Caki2 (cell line): Measurements from ENCODE around the gene MAD1L1. TPM values are rescaled to one million over a fixed set of nuclear protein-coding genes. Genes with fewer than 3 reads are reported as not detected.

ENCODE experiments used
- DNase-seq: peaks from one replicate; pipeline ENCODE4 v3.0.0-alpha.2; 2015; ENCODE audit warnings: low read depth
- in situ Hi-C: cut with HindIII; loops from 2 replicates; pipeline ENCODE4 v1.10.0; 2016; ENCODE audit warnings: low sequenced_read_pairs, low pct_unique_long_range_greater_than_20kb, mixed read lengths
- total RNA-seq: library from RNA; depleted of rRNA; stranded (reverse); fragments of >200 nt; shearing (Covaris generic); gene quantifications from 2 replicates; pipeline ENCODE4 v1.2.3, GENCODE V29; 2014; ENCODE audit warnings: low replicate concordance

The MAD1L1 gene
- total RNA-seq, 1 experiment from 2014 or later, result 123 TPM

GRCh38 chr7:1916601-1916970 lies 316.2 kb downstream of the MAD1L1 start:
- in situ Hi-C loops, result no loop called here
- no peak for DNase-seq

DNA sequence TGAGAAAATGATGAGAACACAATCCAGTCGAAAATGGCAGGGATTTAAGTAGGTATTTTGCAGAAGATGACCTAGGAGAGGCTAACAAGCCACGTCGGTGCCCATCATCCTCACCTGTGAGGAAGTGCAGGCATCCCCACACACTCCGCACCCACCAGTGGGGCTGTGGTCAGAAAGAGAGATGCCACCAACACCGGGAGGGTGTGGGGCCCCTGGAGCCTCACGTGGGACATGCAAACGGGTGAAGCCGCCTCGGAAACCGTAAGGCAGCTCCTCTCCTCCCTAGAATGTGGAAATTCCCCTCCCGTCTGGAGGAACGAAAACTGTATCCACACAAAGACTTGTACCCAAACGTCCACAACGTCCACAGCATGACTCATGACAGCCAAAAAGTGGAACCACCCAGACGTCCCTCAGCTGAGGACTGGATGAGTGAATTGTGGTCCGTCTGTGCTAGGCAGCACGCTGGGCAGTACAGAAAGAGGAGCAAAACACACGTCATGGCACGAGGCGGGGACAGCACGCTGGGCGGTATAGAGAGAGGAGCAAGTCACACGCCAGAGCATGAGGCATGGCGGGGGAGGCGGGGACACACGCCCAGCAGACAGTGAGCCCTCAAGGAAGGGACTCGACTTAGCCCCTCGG lies 316.7 kb downstream of the MAD1L1 start:
- in situ Hi-C loops, result no loop called here
- no peak for DNase-seq

DNA sequence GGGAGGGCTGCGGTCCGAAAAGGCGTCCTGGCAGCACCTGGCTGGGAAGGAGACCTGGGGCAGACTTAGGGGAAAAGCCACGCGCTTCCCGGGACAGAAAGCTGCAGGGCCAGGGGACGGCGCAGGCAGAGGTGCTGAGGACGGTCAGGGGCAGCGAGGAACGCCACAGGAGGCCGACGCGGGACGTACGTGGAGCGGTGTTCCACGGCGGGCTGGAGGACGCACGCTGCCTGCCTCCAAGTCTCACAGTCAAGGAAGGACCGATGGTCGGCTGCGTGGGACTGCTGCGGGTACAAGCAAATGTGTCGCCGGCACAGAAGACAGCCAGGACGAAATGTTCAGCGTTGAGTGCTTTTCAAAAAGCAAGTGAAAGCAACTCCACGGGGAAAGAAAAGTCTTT lies 317.4 kb downstream of the MAD1L1 start:
- DNase-seq, result no peak
- in situ Hi-C loops, result no loop called here

DNA sequence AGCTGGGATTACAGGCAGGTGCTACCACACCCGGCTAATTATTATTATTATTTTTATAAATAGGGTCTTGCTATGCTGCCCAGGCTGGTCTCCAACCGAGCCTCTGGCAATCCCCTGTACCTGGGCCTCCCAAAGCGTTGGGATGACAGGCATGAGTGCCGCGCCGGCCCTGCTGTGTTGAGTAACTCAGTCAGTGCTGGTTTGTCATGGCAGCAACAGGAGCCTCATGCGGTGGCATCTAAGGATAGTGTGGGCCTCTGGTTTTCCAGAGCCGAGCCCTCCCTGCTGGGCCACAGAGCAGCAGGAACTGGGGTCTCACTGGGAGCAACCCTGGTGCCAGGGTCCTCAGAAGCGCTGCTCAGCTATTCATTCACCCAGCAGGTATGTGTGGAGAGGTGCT lies 318.0 kb downstream of the MAD1L1 start:
- in situ Hi-C loops, result no loop called here
- no peak for DNase-seq

DNA sequence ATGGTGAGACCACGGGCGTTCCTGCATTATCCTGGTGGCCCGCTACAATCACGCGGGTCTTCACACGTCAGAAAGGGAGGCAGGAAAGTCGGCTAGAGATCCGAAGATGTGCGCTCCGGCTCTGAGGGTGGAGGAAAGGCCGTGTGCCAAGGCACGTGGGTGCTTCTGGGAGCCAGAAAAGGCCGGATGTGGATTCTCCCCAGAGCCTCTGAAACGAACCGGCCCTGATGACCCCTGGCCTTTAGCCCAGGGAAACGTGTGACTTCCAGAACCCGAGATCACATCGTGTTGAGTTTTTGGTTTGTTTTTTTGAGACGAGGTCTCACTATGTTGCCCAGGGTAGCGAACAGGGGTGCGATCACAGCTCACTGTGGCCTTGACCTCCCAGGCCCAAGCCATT lies 318.4 kb downstream of the MAD1L1 start:
- DNase-seq, result no peak
- in situ Hi-C loops, result no loop called here

DNA sequence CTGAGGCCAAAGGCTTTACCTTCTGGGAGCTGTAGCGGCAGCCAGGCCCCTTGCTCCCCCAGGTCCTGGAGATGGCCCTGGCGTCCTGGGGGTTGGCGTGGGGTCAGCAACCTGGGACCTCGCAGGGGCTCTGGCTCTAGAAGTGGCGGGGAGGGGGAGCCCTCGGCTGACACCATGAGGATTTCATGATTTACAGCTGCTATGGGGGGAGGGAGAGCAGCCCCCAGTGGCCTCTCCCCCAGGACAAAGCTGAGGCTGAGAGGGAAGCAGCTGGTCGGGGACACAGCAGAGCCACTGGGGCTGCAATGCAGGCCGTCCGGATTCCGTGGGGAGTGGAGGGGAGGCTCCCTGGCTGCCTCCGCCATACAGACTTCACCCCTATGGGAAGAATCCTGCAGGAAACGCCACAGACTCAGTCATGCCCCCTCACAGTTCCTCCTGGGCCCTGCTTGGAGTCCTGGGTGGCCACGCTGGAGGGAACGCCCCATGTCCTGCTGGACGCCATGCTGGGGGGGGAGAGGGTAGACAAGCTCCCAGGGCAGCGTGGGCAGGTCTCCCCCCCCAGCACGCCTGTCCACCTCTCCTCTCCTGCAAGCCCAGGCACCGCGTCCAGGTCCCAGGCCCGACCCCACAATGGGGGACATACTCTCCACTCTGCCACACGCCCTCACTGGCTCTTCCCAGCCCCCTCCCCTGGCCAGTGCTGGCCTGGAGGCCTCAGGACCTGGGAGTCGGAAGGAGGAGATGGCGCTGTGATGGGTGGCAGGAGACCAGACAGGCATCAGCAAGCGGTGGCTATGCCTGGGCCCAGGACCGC lies 319.1 kb downstream of the MAD1L1 start:
- no peak for DNase-seq
- in situ Hi-C loops, result no loop called here

- no peak for DNase-seq
- in situ Hi-C loops, result no loop called here
Measured at GRCh38 chr7:1912593-1913465, 319.9 kb downstream of the MAD1L1 start.

GRCh38 chr7:1911571-1911970 lies 321.2 kb downstream of the MAD1L1 start:
- no peak for DNase-seq
- in situ Hi-C loops, result no loop called here

DNA sequence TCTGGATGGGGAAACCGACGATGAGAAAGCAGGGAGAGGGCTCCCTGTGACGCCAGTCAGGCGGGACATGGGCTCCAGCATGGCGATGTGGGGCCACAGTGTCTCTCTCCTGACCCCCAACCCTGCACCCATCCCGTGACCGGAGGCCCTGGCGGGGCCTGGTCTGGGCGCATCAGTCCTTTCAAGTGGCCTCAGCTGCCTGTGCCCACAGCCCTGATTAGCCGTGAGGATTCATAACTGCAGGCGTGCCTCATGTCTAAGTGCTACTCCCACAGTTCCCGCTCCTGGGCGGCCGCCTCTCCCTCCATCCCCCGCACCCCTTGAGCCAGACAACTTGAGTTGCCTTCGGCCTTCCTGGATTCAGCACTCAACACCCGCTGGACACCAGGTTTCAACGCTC lies 321.9 kb downstream of the MAD1L1 start:
- in situ Hi-C loops, result no loop called here
- no peak for DNase-seq

DNA sequence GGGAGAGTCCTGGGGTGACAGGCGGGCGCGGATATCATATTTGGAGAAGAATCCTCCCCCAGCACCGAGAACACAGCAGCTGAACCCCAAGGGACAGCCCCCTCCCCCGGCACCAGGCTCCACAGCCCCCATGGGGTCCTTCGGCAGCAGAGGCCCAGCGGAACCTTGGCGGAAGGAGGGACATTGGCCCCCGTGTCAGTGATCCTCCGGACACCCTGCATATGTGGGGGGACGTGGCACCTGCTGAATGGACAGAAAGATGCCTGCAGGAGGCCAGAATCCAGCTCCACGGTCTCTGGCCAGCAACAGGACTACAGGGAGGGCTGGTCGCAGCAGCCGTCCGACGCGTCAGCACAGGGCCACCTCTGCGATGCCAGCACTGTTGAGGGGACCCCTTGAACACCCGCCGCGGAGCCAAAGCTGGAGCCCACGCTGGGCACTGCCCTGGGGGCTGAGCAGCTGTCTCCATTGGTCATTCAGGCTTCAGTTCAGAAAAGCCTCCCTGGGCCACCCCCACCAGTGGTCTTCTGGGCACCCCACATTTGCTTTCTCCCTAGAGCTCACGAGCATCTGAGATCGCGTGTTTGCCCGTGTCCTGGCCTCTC lies 322.6 kb downstream of the MAD1L1 start:
- no peak for DNase-seq
- in situ Hi-C loops, result no loop called here

- DNase-seq, result no peak
- in situ Hi-C loops, result no loop called here
Measured at GRCh38 chr7:1909476-1909875, 323.3 kb downstream of the MAD1L1 start.

DNA sequence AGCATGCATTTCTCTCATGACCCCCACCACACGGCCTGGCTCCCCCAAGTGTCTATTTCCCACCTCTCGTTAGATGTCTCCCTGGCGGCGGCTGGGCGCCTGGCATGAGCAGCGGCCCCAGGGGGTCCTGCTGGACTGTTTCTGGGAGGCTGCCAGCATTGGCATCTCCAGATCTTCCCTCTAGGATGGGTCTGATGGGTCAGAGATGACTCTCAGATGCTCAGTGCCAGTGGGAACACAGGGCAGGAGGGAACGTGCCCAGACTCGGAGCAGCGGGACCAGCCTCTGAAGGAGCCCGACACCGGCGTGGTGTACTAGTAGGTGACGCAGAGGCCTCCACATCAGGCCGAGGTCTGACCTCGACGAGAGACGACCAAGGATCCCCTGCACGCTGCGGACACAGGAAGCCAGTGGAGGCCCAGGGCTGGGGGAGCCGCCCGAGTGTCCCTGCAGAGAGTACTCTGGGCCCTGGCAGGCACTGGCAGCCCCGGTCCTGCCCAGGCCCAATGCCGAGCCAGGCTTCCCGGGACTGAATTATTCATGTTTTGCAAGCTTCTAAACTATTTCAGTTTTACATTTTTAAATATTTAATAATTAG lies 323.8 kb downstream of the MAD1L1 start:
- no peak for DNase-seq
- in situ Hi-C loops, result no loop called here

GRCh38 chr7:1907751-1908365 lies 324.9 kb downstream of the MAD1L1 start:
- in situ Hi-C loops, result no loop called here
- no peak for DNase-seq

DNA sequence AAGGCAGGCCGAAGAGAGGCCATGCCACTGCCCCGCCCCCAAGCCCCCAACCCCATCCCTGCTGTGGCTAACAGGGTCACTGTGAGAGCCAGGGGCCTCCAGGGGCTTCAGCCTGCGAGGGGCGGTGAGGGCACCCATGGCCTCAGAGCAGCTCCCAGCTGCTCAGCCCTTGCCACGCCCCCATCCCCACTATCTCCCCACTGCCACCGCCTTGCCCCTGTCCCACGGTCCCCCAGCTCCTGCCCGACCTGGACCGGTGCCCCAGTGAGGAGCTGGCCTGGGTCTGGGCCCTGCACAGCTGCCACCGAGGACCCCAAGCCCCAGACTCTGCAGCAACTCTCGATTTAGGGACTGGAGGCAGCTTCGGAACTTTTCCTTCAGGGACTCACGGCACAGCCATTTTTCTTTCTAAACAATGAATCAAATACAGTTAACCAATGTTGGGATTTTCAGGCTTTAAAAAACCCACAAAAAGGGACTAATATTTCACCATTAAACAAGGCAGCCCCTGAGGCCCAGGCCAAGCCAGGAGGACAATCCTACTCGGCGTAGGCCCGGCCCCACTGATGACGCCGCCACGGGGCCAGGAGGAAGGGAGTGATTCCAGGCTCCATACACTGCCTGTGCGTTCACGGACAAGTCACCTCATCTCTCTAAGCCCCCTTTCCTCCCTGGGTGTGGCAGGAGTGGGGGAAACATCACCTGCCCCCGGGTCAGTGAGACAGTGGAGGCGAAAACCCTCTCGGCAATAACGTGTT lies 325.6 kb downstream of the MAD1L1 start:
- DNase-seq, result no peak
- in situ Hi-C loops, result no loop called here

- DNase-seq, result no peak
- in situ Hi-C loops, result no loop called here
Measured at GRCh38 chr7:1906087-1906830, 326.5 kb downstream of the MAD1L1 start.

GRCh38 chr7:1902231-1902855 lies 330.4 kb downstream of the MAD1L1 start:
- DNase-seq, result no peak
- in situ Hi-C loops, result no loop called here
